DMS153 treated with DMSO at 0.1 percent for 48 hours (cell line): ENCODE measurements around the gene PKMYT1.
A peak's percentile ranks its signal among the peaks of the same experiment; 100 is the strongest.
"Not testable (repeated sequence)": the region's sequence is repeated elsewhere in the genome, so short reads cannot be mapped to it uniquely, and the experiment has no call there.

Experiments used
- DNase-seq: peaks from one replicate; lab custom pipeline; 2025; ENCODE audit not compliant: unreplicated experiment; lab: John Stamatoyannopoulos, UW

PKMYT1 gene

GRCh38 chr16:2962334-2963073 lies 17.7 kb downstream of the PKMYT1 start:
- DNase-seq: no peak

DNA sequence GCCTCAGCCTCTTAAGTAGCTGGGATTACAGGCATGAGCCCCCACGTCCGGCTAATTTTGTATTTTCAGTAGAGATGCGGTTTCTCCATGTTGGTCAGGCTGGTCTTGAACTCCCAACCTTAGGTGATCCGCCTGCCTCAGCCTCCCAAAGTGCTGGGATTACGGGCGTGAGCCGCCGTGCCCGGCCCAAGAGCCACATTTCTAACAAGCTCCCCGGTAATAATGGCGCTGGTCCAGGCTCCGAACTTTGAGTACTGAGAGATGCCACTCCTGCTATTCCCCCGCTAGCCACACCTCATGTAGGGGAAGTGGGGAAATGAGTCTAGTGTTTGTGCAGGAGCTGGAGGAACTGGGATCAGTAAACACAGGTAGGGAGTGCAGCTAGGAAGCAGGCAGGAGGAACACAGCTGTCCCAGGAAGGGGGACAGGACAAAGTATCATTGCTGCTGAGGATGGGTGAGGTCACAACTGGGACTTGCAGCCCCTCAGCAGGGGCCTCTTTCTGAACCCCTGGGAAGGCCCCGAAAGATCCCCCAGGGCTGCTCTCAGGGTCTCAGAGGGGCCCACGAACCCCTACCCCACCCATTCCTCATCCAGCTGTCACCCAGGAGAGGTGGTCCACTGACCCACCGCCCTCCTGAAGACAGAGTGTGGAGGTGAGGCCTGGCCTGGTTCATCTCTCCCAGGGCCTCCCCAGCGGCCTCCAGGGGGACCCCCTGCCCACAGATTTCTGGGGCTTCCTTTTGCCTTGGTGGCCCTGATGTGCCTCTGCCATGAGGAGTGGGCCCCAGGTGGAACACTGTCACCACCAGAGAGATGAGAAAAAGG lies 19.8 kb downstream of the PKMYT1 start:
- no peak for DNase-seq

GRCh38 chr16:2959206-2959605 lies 21.0 kb downstream of the PKMYT1 start:
- no peak for DNase-seq

DNA sequence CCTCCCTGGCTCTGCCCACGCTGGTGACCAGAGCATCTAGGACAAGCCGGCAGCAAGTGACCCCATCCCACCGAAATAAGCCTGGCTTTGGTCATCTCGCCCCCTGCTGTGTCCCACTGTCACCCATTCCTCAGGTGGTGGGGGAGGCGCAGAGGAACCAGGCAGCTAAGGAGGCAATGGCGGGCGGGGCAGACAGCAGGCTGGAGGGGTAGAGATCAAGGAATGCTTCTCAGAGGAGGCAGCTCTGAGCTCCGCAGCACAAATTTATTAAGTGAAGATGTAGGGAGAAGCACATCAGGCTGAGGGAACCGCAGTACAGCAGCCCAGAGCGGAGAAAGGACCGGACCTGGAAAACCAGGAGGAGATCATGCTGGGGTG lies 23.7 kb downstream of the PKMYT1 start:
- DNase-seq: no peak

DNA sequence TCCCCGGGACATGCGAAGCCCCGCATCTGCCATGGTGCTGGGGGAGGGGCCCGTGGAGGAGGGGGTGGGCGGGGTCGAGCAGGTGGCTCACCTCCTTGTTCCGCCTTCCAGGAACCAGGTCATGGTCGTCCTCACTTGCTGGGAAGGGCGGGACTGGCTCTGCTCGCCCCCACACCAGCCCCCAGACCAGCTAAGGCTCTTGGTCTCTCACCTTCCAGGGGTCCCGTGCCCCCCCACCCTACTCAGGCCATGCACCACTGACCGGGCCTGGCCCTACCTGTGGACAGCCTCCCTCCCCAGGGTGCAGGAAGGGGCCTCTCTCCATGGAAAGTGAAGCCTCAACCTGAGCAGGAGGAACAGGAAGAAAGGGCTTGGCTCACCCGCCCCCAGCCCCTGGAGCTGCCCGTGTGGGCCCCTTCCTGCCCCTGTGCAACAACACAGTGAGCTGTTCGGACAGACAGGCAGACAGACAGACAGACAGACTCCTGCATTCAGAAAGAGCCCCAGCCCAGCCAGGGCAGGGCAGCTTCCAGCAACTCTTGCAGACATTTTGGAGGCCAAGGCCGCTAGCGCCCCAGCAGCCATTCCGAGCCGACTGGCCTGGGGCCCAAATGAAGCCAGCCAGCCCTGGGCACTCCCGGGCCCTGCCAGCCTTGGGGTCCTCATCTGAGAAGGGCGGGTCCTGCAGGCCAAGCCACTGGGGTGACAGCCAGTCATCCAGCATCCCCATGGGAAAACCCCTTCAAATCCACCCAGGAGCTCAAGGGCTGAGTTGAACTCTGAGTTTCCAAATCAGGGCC lies 24.3 kb downstream of the PKMYT1 start:
- no peak for DNase-seq

DNA sequence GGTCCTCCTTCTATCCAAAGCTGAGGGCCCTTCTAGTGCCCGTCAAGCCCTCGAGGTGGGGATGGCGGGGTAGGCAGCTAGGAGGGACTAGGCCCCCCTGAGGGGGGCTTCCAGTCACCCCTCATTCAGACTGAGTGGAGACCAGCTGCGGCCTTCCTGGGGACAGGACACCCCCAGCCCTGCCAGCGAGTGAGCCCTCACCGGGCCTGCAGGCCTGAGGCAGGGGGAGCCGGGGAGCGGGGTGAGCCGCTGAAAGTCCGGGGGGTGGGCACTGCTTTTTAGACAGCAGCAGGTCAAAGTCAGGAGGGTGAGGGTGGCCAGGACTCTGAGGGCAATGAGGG lies 24.8 kb downstream of the PKMYT1 start:
- DNase-seq: no peak

GRCh38 chr16:2954656-2955381 lies 25.4 kb downstream of the PKMYT1 start:
- DNase-seq: no peak

DNA sequence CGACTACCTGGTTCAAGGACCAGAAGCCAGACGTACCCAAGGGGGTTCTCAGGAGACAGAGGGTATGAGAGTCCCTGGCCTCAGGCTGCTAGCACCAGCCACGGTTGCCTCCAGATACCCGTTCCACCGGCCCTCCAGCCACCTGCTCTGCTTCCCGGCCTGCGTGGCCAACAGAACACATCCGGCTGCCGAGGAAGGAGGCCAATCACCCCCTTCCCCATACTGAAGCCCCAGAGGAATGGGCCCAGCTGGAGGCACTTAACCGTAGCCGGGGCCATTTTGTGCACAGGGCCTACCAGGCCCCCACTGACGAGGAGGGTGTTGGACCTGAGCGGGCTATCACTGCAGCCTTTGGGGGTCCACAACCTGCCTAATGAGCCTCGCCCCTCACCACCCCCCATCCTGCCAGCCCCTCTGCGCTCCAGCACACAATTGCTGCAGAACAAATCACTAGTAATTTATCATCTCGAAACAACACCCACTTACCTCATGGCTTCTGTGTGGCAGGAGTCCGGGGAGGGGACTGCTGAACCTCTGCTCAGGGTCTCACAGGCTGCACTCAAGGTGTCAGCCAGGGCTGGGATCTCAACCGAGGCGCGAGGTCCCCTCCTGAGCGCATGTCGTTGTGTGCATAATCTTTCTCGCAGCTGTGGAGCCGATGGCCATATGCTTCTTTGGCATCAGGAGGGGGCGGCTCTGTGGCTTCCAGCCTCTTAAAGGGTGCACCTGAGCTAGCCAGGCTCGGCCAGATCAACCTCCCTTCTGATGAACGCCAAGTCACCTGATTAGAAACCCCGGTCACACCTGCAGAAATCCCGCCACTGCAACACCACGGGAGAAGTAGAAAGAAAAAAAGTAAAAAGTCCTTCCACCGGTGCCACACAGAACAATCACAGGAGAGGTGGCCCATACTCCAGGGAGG lies 26.3 kb downstream of the PKMYT1 start:
- DNase-seq: no peak

DNA sequence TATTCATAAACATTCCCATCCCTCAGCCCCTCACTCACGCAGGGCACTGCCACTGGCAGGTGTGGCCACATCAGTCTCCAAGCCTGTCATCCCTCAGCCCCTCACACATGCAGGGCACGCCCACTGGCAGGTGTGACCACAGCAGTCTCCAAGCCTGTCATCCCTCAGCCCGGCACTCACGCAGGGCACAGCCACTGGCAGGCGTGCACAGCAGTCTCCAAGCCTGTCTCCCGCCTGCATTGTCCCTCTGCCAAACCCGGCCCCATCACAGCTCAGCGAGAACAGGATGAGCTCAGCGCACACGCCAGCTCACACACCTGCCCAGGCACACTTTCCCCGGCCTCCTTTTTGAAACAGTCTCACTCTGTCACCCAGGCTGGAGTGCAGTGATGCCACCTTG lies 27.6 kb downstream of the PKMYT1 start:
- peak; percentile 13 for DNase-seq

DNA sequence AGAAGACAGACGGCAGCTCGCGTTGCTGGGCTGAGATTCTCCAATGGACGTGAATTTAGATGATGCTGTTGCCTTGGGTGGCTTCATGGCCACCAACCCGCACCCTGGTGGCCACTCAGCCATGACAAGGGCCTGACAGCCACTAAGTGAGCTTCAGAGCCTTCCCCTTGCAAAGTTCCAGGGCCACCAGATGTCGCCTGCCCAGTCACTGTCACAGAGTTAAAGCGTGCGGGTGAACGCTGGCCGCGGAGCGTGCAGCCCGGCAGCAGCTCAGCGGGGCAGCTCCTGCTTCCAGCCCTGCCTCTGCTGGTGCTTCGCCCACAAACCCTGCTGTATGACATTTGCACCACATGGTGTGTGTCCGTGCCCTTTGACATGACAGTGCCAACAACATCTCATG lies 29.5 kb downstream of the PKMYT1 start:
- DNase-seq: no peak

DNA sequence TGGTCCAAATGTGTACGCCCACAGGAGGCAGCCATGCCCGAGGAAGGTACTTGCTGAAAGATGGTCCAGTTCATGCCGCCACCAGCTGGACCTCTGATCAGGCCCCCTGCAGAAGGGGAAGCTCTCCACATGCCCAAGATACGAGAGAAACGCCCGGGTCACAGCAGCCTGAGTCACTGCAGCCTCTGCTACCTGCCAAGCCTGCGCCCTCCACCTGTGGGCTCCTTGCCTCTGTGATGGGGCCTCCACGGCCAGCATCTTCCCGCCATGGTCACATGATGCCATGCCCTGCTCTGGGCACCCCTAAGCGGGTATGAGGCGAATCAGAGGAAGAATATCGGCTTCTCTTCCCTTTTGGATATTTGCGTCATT lies 29.9 kb downstream of the PKMYT1 start:
- DNase-seq: no peak

- DNase-seq: no peak
Measured at GRCh38 chr16:2949705-2950352, 30.4 kb downstream of the PKMYT1 start.

- no peak for DNase-seq
Measured at GRCh38 chr16:2948807-2949704, 31.2 kb downstream of the PKMYT1 start.

DNA sequence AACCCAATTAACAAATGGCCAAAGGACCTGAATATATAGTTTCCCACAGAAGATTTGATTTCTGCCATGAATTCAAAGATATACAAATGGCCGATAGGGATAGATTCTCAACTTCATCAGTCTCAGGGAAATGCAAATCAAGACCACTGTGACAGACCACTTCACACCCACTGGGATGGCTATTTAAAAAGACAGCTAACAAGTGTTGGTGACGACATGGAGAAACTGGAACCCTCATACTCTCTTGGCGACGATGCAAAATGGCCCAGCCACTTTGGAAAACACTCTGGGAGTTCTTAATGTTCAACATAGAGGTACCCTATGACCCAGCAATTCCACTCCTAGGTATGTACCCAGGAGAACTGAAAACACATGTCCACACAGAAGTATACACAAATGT lies 33.6 kb downstream of the PKMYT1 start:
- no peak for DNase-seq

- not testable (repeated sequence) for DNase-seq
Measured at GRCh38 chr16:2943716-2944115, 36.5 kb downstream of the PKMYT1 start.

DNA sequence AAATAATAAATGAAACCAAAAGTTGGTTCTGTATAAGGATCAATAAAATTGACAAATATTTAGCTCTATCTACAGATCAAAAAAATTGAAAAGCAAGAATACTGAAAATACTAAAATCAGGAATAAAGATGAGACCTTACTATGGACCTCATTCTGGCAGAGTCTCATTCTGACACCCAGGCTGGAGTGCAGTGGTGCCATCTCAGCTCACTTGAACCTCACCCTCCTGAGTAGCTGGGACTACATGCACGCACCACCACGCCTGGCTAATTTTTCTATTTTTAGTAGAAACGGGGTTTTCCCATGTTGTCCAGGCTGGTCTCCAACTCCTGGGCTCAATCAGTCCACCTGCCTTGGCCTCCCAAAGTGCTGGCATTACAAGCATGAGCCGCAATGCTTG lies 38.2 kb downstream of the PKMYT1 start:
- DNase-seq: no peak

GRCh38 chr16:2939968-2940367 lies 40.3 kb downstream of the PKMYT1 start:
- DNase-seq: no peak

GRCh38 chr16:2938206-2938605 lies 42.0 kb downstream of the PKMYT1 start:
- no peak for DNase-seq

DNA sequence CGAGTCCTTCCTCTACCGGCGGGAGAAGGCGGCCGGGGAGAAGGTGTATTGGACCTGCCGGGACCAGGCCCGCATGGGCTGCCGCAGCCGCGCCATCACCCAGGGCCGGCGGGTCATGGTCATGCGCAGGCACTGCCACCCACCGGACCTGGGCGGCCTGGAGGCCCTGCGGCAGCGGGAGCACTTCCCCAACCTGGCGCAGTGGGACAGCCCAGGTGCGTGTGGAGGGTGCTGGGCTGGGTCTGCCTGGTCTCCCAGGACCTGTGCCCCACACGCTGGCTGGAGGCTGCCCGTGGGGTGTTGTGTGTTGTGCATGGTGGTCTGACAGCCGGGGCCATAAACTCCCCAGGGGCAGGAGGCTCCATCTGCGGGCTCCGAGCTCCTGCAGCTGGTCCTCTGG lies 43.1 kb downstream of the PKMYT1 start:
- no peak for DNase-seq
